Right atrium auricular region (tissue), 2 donors: ENCODE results near the gene RAB20. TPM values are rescaled to one million over a fixed set of nuclear protein-coding genes. Genes with fewer than 3 reads are reported as not detected.

Experiments
- DNase-seq: peaks from one replicate; pipeline ENCODE4 v3.0.0-alpha.2; 2019; ENCODE audit warnings: low spot score
- H3K27ac ChIP-seq, 2 donors: fragments of 200-600 bp; sonication (generic); 1 replicate in 1 of 2; 2 replicates in 1 of 2; pipeline ENCODE4 v1.5.1; 2016 to 2019
- H3K27me3 ChIP-seq, 2 donors: fragments of 200-600 bp; sonication (generic); one replicate each; pipeline versions ENCODE4 v1.5.1 to v1.6.0; 2017 to 2019
- H3K36me3 ChIP-seq: fragments of 200-600 bp; sonication (generic); one replicate; pipeline ENCODE4 v1.5.1; 2016
- H3K4me1 ChIP-seq, 2 donors: fragments of 200-600 bp; sonication (generic); one replicate each; pipeline versions ENCODE4 v1.5.1 to v1.6.0; 2017 to 2019
- H3K4me3 ChIP-seq, 2 donors: fragments of 200-600 bp; sonication (generic); 1 replicate in 1 of 2; 2 replicates in 1 of 2; pipeline ENCODE4 v1.5.1; 2017 to 2019; ENCODE audit warnings: mild to moderate bottlenecking in 1 of 2, moderate library complexity in 1 of 2
- H3K9me3 ChIP-seq, 2 donors: fragments of 200-600 bp; sonication (generic); one replicate each; pipeline ENCODE4 v1.5.1; 2019
- total RNA-seq, 2 donors: library from RNA; depleted of rRNA; stranded (reverse); fragments of >200 nt; gene quantifications; one replicate each; pipeline ENCODE4 v1.1.0, GENCODE V29; 2016
- TF ChIP-seq, protein P1 (sequence below), 2 donors: fragments of 200-600 bp; sonication (generic); IDR thresholded peaks; one replicate each; pipeline ENCODE4 v1.5.1; 2019; ENCODE audit warnings: antibody characterized with exemption in 2 of 2

RAB20 gene
- total RNA-seq, 2 donors from 2014 or later, result 10.8 to 15.7 TPM

DNA sequence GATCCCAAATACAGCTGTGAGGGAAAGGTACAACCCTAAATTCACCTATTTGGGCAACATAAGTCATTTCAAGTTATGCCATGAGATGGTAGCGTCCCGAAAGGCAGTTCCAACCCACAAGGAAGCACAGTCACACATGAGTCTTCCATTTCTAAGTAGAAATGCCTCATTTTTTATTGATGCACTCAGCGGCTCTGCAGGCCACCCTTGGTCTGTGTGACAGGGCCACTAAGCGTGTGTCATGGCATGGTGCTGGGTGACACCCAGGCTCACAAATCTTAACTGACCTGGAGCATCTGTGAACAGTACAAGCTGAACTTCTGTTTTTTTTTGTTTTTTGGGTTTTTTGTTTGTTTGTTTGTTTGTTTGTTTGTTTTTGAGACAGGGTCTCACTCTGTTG is 15.1 kb downstream of the RAB20 start:
- no peak for DNase-seq
- Histone ChIP-seq H3K4me3 (no peak overlapping the region), H3K36me3 (no peaks in the 10 kb centered on the region), H3K27me3 (no peaks in the 10 kb centered on the region), H3K4me1 (peaks cover 0 to 40% of the 10 kb centered on the region in 2 donors), H3K27ac (peak overlapping the region; percentile 38 to 75), H3K9me3 (no peaks in the 10 kb centered on the region)
- TF ChIP-seq, protein P1, sequence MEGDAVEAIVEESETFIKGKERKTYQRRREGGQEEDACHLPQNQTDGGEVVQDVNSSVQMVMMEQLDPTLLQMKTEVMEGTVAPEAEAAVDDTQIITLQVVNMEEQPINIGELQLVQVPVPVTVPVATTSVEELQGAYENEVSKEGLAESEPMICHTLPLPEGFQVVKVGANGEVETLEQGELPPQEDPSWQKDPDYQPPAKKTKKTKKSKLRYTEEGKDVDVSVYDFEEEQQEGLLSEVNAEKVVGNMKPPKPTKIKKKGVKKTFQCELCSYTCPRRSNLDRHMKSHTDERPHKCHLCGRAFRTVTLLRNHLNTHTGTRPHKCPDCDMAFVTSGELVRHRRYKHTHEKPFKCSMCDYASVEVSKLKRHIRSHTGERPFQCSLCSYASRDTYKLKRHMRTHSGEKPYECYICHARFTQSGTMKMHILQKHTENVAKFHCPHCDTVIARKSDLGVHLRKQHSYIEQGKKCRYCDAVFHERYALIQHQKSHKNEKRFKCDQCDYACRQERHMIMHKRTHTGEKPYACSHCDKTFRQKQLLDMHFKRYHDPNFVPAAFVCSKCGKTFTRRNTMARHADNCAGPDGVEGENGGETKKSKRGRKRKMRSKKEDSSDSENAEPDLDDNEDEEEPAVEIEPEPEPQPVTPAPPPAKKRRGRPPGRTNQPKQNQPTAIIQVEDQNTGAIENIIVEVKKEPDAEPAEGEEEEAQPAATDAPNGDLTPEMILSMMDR (IDR thresholded peaks at IDR 0.05), result no peak

DNA sequence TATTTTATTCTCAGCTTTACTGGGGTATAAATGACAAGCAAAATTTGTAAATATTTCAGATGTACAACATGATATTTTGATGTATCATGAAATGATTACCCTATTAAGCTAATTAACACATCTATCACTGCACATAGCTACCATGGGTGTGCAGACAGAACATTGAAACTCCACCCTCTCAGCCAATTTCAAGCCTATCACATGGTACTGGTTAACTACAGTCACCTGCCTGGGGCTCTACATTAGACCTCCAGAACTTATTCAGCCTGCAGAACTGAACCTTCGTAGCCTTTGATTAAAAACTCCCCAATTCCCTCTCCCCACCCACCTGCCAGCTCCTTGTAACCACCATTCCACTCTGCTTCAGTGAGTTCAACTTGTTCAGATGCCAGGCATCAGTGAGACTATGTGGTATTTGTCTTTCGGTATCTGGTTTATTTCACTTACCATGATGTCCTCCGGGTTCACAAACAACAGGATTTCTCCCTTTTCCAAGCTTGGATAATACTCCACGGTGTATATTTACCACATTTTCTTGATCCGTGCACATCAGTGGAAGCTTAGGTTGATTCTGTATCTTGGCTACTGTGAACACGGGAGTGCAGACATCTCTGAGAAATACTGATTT is 19.2 kb downstream of the RAB20 start:
- Histone ChIP-seq H3K9me3 (no peaks in the 10 kb centered on the region), H3K4me3 (no peak overlapping the region), H3K36me3 (no peaks in the 10 kb centered on the region), H3K27me3 (no peaks in the 10 kb centered on the region), H3K27ac (no peak overlapping the region), H3K4me1 (peaks cover 0 to 48% of the 10 kb centered on the region in 2 donors)
- no peak for DNase-seq
- TF ChIP-seq, protein P1 (IDR thresholded peaks at IDR 0.05), result no peak

DNA sequence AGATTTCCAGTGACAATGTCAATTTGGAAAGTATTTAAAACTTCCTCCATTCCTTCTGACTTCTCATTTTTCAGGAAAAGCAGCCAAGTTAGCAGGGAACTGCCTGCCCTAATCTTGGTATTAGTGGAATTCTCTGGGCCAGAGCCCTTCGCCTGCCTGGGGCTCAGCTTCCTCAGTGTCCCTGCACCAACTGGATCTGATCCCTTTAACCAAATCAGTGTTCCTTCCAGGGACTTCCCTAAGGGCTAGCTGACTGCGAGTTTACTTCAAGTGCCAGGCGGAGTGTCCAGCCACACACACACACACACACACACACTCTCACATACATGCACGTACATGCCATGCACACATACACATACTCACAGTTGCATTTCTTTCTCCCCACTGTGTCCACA is 20.0 kb downstream of the RAB20 start:
- Histone ChIP-seq H3K4me1 (peaks cover 0 to 41% of the 10 kb centered on the region in 2 donors), H3K4me3 (no peak overlapping the region), H3K9me3 (no peaks in the 10 kb centered on the region), H3K27ac (peak overlapping the region; percentile 22 to 55), H3K36me3 (no peaks in the 10 kb centered on the region), H3K27me3 (no peaks in the 10 kb centered on the region)
- TF ChIP-seq, protein P1 (IDR thresholded peaks at IDR 0.05), result no peak
- DNase-seq, result no peak

DNA sequence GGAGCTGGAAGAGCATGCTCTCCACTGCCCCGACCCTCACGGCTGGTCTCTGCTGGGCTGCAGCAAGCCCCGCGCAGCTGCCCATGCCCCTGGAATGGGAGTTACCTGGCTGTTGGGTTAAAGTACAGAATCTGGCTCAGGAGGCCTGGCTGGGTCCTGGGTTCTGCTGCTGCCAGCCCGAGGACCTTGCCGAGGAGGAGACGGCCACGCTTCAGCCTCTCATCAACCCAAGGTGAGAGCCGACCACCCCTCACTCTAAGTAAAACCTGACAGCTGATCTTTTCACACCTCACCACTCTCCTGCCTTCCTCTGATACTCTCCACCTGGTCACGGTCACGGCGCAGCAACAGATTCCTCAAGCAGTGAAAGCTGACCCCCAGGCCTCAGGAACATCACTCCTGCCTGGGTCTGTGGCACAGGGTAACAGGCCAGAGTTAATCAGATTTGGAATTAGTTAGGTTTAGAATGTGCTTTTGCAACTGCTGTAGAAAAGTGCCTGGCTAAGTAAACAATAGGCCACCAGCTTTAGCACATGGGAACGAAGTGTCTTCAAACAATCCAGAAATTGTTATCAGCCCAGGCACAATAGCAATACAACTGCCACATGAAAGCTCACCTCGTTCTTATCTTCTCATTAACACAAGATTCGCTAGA is 20.5 kb downstream of the RAB20 start:
- peak overlapping the region; percentile 22 to 55 for H3K27ac ChIP-seq
- TF ChIP-seq, protein P1 (IDR thresholded peaks at IDR 0.05), result no peak
- no peaks in the 10 kb centered on the region for H3K36me3 ChIP-seq
- no peak overlapping the region for H3K4me3 ChIP-seq
- H3K4me1 ChIP-seq, result peaks cover 0 to 35% of the 10 kb centered on the region in 2 donors
- no peaks in the 10 kb centered on the region for H3K9me3 ChIP-seq
- no peak for DNase-seq
- H3K27me3 ChIP-seq, result no peaks in the 10 kb centered on the region

DNA sequence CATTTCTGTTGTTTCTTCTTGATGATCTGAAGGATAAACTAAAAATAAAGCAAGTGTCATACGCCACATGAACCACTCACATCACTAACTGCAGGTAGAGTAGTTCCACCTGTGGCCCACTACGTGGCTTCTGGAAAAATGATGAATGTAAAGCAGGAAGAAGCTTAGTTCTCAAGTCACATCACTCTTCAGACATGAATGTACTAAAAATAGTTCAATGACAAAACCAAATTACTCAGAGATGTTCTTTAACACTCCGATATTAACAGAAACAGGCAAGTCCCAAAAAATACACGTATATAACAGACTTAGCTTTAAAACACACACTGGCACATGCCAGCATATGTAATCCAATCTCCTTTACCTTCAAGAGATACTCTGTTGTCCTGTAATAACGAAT is 21.6 kb downstream of the RAB20 start:
- no peaks in the 10 kb centered on the region for H3K36me3 ChIP-seq
- no peak for DNase-seq
- TF ChIP-seq, protein P1 (IDR thresholded peaks at IDR 0.05), result no peak
- peak overlapping the region in 1 of 2 donors; percentile 35 for H3K27ac ChIP-seq
- no peak overlapping the region for H3K4me3 ChIP-seq
- peaks cover 0 to 31% of the 10 kb centered on the region in 2 donors for H3K4me1 ChIP-seq
- H3K27me3 ChIP-seq, result no peaks in the 10 kb centered on the region
- H3K9me3 ChIP-seq, result no peaks in the 10 kb centered on the region
